CD4-positive, alpha-beta memory T cell (primary cell): ENCODE data around the gene CEP170B. TPM values are rescaled to one million over a fixed set of nuclear protein-coding genes. Genes with fewer than 3 reads are reported as not detected.

Experiments used
- CTCF ChIA-PET: fragments of 350-600 bp; sonication (Branson Sonifier 250); formaldehyde crosslinking; loops from one replicate; lab custom pipeline; 2021; ENCODE audit warnings: inconsistent platforms; ENCODE audit not compliant: partially characterized antibody; lab: Charles Lee
- POLR2A ChIA-PET: fragments of 350-600 bp; sonication (Branson Sonifier 250); formaldehyde crosslinking; loops from one replicate; lab custom pipeline; 2021; ENCODE audit not compliant: partially characterized antibody; lab: Charles Lee
- DNase-seq, 5 donors: peaks; one replicate each; pipeline versions ENCODE4 v3.0.0 to v3.0.0-alpha.2; 2020 to 2022; ENCODE audit warnings: mixed read lengths in 1 of 5
- H3K27ac ChIP-seq: one replicate; pipeline ENCODE4 v1.7.0; 2013; ENCODE audit warnings: low read depth, low read length
- H3K27me3 ChIP-seq: 2 replicates; pipeline ENCODE4 v1.7.0; 2013; ENCODE audit warnings: mild to moderate bottlenecking, low read length, moderate library complexity; ENCODE audit not compliant: insufficient read depth
- H3K36me3 ChIP-seq: 2 replicates; pipeline ENCODE4 v1.7.0; 2013; ENCODE audit warnings: mild to moderate bottlenecking, low read length, moderate library complexity; ENCODE audit not compliant: insufficient read depth
- H3K4me1 ChIP-seq: 2 replicates; pipeline ENCODE4 v1.7.0; 2013; ENCODE audit warnings: mild to moderate bottlenecking, low read length, moderate library complexity; ENCODE audit not compliant: insufficient read depth
- H3K4me3 ChIP-seq, 2 donors: one replicate each; pipeline ENCODE4 v1.7.0; 2013; ENCODE audit warnings: low read length in 2 of 2, mild to moderate bottlenecking in 1 of 2
- H3K9me3 ChIP-seq, 2 donors: one replicate each; pipeline ENCODE4 v1.7.0; 2013; ENCODE audit warnings: low read length in 2 of 2, control low read depth in 1 of 2; ENCODE audit not compliant: control insufficient read depth in 1 of 2
- H3K27ac Mint-ChIP-seq, 7 donors: one replicate each; pipeline ENCODE4 v1.8.0; 2020 to 2021; ENCODE audit warnings: mixed read lengths in 7 of 7, mild to moderate bottlenecking in 6 of 7, inconsistent platforms in 3 of 7, moderate library complexity in 3 of 7
- H3K27me3 Mint-ChIP-seq, 2 donors: one replicate each; pipeline ENCODE4 v1.8.0; 2020 to 2021; ENCODE audit warnings: mixed read lengths in 2 of 2
- H3K36me3 Mint-ChIP-seq, 2 donors: one replicate each; pipeline ENCODE4 v1.8.0; 2020 to 2021; ENCODE audit warnings: mixed read lengths in 2 of 2, inconsistent platforms in 1 of 2, mild to moderate bottlenecking in 1 of 2
- H3K4me1 Mint-ChIP-seq, 4 donors: one replicate each; pipeline ENCODE4 v1.8.0; 2020 to 2021; ENCODE audit warnings: mixed read lengths in 4 of 4, mild to moderate bottlenecking in 1 of 4
- H3K4me3 Mint-ChIP-seq, 8 donors: one replicate each; pipeline ENCODE4 v1.8.0; 2020 to 2021; ENCODE audit warnings: mixed read lengths in 8 of 8, mild to moderate bottlenecking in 7 of 8, moderate library complexity in 6 of 8, inconsistent platforms in 3 of 8
- H3K9me3 Mint-ChIP-seq, 8 donors: one replicate each; pipeline ENCODE4 v1.8.0; 2020 to 2021; ENCODE audit warnings: mixed read lengths in 8 of 8, mild to moderate bottlenecking in 5 of 8, inconsistent platforms in 3 of 8, moderate library complexity in 1 of 8
- intact Hi-C: fragments of 100-400 bp; cut with micrococcal nuclease; formaldehyde crosslinking; loops from one replicate; pipeline ENCODE4 v1.15.1; 2023
- polyA plus RNA-seq, 2 donors: library from polyadenylated mRNA; unstranded; fragments of 300-500 nt; fragmentation: Illumina TruSeq; gene quantifications; one replicate each; pipeline ENCODE4 v1.2.3, GENCODE V29; 2021
- total RNA-seq, 2 experiments: library from RNA; stranded (reverse); gene quantifications; one replicate each; pipeline ENCODE4 v1.2.3, GENCODE V29; 2021

The CEP170B gene
- total and polyA plus RNA-seq, 4 experiments from 2014 or later: 0.16 to 3.8 (median 3.0) TPM; not detected in 1

DNA sequence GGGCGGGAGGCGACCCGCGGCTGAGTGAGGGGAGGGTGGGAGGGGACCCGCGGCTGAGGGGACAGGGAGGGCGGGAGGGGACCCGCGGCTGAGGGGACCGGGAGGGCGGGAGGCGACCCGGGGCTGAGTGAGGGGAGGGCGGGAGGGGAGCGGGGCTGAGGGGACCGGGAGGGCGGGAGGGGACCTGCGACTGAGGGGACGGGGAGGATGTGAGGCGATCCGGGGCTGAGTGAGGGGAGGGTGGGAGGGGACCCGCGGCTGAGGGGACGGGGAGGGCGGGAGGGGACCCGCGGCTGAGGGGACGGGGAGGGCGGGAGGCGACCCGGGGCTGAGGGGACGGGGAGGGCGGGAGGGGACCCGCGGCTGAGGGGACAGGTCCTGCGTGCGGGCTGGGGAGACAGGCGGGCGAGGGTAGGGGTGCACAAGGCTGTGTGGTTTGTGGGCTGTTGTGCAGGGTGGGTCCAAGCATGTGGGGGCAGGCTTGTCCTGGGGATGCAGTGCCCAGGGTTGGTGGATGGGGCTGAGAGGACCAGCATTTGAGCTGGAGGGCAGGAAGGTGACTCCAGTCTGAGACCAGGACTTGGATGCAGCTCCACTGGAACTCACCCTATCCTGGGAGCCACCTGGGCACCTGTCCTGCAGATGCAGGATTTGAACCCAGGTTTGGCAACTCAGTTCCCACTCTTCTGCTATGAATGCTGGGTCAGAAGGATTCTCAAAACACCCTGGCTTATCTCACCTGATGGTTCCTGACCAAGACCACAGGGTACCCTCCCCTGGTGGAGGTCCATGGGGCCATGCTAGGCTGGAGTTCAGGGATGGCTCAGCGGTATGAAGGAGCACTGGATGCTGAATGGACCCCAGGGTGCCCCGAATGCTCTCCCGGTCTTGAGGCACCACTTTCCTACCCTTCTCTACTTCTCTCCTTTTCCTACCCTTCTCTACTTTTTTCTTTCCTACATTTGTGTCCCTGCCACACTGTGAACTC is 69.0 kb downstream of the CEP170B start:
- Mint-ChIP-seq H3K36me3 (no peaks in the 10 kb centered on the region), H3K27me3 (peaks cover 6 to 11% of the 10 kb centered on the region in 2 donors), H3K9me3 (no peaks in the 10 kb centered on the region), H3K4me1 (peaks cover 2 to 9% (median 3%) of the 10 kb centered on the region in 4 donors), H3K27ac (peak overlapping the region in 2 of 7 donors; percentile 9 to 64), H3K4me3 (peak overlapping the region; percentile 16 to 90 (median 73))
- no peaks in the 10 kb centered on the region for H3K36me3 ChIP-seq
- H3K9me3 ChIP-seq: no peaks in the 10 kb centered on the region
- DNase-seq: no peak
- intact Hi-C loops: loop anchor here (1.0 to 2.0 kb wide), 2 partner anchors 43 to 111 kb away; no protein-coding TSS in a partner anchor
- ChIA-PET POLR2A (interaction anchor here (1.2 kb wide), 1 partner anchor 153 kb away, joined by 3 read pairs; no protein-coding TSS in a partner anchor), CTCF (interaction anchor here (1.0 to 2.6 kb wide), 4 partner anchors 18 to 114 kb away, joined by 3 to 13 read pairs (median 3); no protein-coding TSS in a partner anchor)
- H3K4me1 ChIP-seq: no peaks in the 10 kb centered on the region
- H3K4me3 ChIP-seq: no peak overlapping the region
- no peaks in the 10 kb centered on the region for H3K27me3 ChIP-seq
- no peak overlapping the region for H3K27ac ChIP-seq

DNA sequence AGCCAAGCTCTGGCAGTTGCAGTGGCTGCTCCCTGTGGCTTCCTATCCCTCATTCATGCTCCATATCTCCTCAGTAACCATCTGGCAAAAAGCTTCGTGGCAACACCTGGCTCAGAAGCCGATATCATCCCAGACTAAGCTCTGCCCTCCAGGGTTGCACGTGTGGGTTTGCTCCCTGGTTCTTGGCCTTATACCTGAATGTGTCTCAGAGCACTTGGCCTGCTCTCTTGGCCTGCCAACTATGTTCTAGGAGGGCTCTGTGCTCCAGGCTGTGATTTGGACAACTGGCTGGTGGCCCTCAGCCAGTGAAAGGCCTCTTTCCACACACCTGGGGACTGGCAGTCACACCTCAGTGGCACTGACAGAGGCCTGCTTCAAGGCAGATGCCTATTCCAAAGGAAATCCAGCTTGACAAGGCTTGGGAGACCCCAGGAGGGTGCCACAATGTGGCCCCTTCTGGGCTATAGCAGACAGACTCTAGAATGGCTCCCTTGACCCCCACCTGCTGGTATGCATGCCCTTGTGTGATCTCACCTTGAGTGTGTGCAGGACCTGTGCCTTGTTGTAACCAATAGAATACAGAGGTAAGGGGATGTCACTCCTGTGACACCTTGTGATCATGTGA is 70.1 kb downstream of the CEP170B start:
- H3K27me3 ChIP-seq: no peaks in the 10 kb centered on the region
- POLR2A ChIA-PET: no interaction called here
- Mint-ChIP-seq H3K27ac (peak overlapping the region in 1 of 7 donors; percentile 53), H3K9me3 (no peaks in the 10 kb centered on the region), H3K4me1 (peaks cover 2 to 9% (median 3%) of the 10 kb centered on the region in 4 donors), H3K4me3 (peak overlapping the region in 6 of 8 donors; percentile 11 to 90 (median 58)), H3K36me3 (no peaks in the 10 kb centered on the region), H3K27me3 (peaks cover 7 to 8% of the 10 kb centered on the region in 2 donors)
- no peak overlapping the region for H3K4me3 ChIP-seq
- no peaks in the 10 kb centered on the region for H3K9me3 ChIP-seq
- no peaks in the 10 kb centered on the region for H3K4me1 ChIP-seq
- no peak for DNase-seq
- intact Hi-C loops: no loop called here
- CTCF ChIA-PET: interaction anchor here (1.2 to 2.6 kb wide), 3 partner anchors 41 to 113 kb away, joined by 3 to 13 read pairs (median 3); no protein-coding TSS in a partner anchor
- H3K27ac ChIP-seq: no peak overlapping the region
- no peaks in the 10 kb centered on the region for H3K36me3 ChIP-seq

DNA sequence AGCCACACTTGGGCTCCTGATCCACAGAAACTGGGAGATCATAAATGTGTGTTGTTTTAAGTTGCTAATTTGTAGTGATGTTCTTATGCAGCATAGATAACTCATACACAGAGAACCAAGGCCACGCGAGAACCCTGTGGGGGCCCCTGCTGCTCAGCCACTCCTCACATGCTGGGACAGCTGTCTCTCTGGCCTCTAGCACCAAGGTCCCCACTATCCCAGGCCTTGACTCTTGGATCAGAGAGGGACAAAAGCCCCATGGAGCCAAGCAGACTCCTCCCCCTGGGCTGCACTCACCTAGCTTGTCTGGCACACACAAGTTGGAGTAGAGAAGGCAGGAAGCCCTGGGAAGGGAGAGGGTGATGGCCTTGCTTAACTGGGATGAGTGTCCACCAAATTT is 70.9 kb downstream of the CEP170B start:
- no peaks in the 10 kb centered on the region for H3K27me3 ChIP-seq
- no peak overlapping the region for H3K4me3 ChIP-seq
- peaks cover 2 to 9% (median 3%) of the 10 kb centered on the region in 4 donors for H3K4me1 Mint-ChIP-seq
- no peaks in the 10 kb centered on the region for H3K4me1 ChIP-seq
- CTCF ChIA-PET: interaction anchor here (1.4 kb wide), 1 partner anchor 112 kb away, joined by 3 read pairs; no protein-coding TSS in a partner anchor
- H3K36me3 ChIP-seq: no peaks in the 10 kb centered on the region
- no peak overlapping the region for H3K27ac ChIP-seq
- H3K27me3 Mint-ChIP-seq: peaks cover 10 to 11% of the 10 kb centered on the region in 2 donors
- peak overlapping the region in 1 of 7 donors; percentile 4 for H3K27ac Mint-ChIP-seq
- H3K9me3 Mint-ChIP-seq: no peaks in the 10 kb centered on the region
- no peaks in the 10 kb centered on the region for H3K9me3 ChIP-seq
- DNase-seq: no peak
- POLR2A ChIA-PET: no interaction called here
- no peak overlapping the region for H3K4me3 Mint-ChIP-seq
- no peaks in the 10 kb centered on the region for H3K36me3 Mint-ChIP-seq
- intact Hi-C loops: no loop called here

DNA sequence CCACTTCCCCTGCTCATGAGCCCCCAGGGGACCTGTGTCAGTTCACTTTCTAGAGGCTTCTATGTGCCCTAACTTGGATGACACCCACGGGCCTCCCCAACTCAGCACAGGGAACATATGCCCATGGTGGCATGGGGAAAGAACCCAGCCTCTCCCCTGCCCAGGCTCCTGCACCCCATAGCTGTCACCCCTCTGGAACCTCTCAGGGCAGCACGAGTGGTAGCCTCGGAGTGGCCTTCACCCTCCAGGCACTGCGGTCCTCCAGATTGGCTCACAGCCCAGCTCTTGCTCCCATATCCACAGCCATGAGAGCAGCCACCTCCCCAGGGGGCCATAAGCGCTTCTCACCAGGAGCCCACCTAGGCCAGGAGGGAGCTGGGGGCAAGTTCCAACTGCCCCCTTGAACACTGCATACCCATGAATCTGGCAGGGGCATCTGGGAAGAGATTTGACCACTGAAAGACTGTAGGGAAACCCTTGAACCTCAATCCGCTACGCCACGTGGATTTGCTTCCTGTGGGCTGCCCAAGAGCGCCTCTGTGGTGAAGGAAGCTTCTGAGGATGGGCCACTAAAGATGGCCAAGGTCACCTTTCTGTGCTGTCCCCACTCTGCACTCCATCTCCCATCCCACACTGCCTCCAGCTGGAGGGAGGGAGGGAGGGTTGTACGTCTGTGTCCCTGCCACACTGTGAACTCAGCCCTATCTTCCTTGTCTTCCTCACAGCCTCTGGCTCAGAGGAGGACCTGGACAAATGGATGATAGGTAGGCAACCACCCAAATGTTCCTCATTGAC is 71.5 kb downstream of the CEP170B start:
- H3K4me3 Mint-ChIP-seq: no peak overlapping the region
- Histone ChIP-seq H3K36me3 (no peaks in the 10 kb centered on the region), H3K27me3 (no peaks in the 10 kb centered on the region), H3K4me1 (no peaks in the 10 kb centered on the region), H3K4me3 (no peak overlapping the region), H3K9me3 (no peaks in the 10 kb centered on the region), H3K27ac (no peak overlapping the region)
- no peaks in the 10 kb centered on the region for H3K9me3 Mint-ChIP-seq
- ChIA-PET CTCF (no interaction called here), POLR2A (no interaction called here)
- H3K27me3 Mint-ChIP-seq: peaks cover 10 to 11% of the 10 kb centered on the region in 2 donors
- no peaks in the 10 kb centered on the region for H3K36me3 Mint-ChIP-seq
- H3K27ac Mint-ChIP-seq: no peak overlapping the region
- DNase-seq: no peak
- intact Hi-C loops: no loop called here
- H3K4me1 Mint-ChIP-seq: peaks cover 2 to 9% (median 3%) of the 10 kb centered on the region in 4 donors

DNA sequence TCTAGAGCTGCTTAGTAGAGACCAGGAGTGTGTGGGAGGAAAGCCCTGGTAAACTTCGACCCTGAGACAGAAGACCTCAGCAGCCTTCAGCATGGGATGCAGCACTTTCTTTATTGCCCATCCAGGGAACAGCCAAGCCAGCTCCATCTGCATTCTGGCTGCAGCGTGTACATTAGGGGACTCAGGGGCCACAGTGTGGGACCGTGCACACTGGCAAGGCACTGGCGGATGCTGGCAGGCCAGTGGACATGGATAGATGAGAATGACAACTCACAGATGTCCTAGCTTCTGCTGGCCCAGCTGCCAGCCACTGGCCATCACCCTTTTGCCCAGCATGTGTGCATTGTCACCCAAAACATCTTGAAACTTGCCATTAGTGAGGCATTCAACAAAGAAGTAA is 72.1 kb downstream of the CEP170B start:
- Histone ChIP-seq H3K27ac (no peak overlapping the region), H3K27me3 (no peaks in the 10 kb centered on the region), H3K9me3 (no peaks in the 10 kb centered on the region), H3K4me3 (no peak overlapping the region), H3K4me1 (no peaks in the 10 kb centered on the region), H3K36me3 (no peaks in the 10 kb centered on the region)
- ChIA-PET CTCF (no interaction called here), POLR2A (no interaction called here)
- Mint-ChIP-seq H3K27me3 (peaks cover 10 to 11% of the 10 kb centered on the region in 2 donors), H3K27ac (no peak overlapping the region), H3K4me3 (no peak overlapping the region), H3K4me1 (peaks cover 2 to 9% (median 3%) of the 10 kb centered on the region in 4 donors), H3K36me3 (no peaks in the 10 kb centered on the region), H3K9me3 (no peaks in the 10 kb centered on the region)
- intact Hi-C loops: no loop called here
- no peak for DNase-seq

DNA sequence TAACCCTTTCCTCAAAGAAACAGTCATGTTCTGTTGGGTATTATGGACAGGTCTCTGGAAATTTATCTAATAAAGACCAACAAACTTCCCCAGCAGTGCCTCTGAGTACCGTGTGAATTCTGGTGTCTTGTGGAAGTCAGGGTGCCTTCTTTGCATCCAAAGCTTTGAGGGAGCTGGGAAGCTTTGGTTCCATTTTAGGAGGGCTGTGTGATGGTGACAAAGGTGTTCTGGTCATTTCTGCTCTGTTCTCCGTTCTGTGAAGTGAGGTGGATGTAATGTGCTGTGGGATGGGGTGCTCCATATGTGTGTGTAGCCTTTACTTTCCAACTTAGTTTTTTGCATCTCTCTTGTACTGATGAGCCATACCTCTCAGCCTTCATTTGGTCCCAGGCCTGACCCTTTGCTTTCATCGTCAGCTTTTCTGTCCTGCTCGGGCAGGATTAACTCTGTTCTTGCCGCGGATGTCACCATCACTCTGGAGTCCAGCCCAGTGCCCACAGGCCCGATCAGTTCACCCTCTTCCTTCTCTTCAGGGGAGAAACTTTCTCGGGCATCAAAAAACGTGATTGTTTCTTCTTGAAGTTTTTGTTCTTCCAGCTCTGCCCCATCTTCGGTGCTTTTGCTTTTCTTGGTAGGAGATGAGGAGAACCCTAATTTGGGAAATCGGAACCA is 72.8 kb downstream of the CEP170B start:
- DNase-seq: no peak
- no peak overlapping the region for H3K4me3 Mint-ChIP-seq
- H3K27me3 Mint-ChIP-seq: peaks cover 10 to 11% of the 10 kb centered on the region in 2 donors
- peaks cover 2 to 9% (median 3%) of the 10 kb centered on the region in 4 donors for H3K4me1 Mint-ChIP-seq
- H3K4me3 ChIP-seq: no peak overlapping the region
- H3K27ac Mint-ChIP-seq: no peak overlapping the region
- no peaks in the 10 kb centered on the region for H3K36me3 Mint-ChIP-seq
- no peak overlapping the region for H3K27ac ChIP-seq
- H3K4me1 ChIP-seq: no peaks in the 10 kb centered on the region
- H3K36me3 ChIP-seq: no peaks in the 10 kb centered on the region
- H3K27me3 ChIP-seq: no peaks in the 10 kb centered on the region
- ChIA-PET CTCF (interaction anchor here (1.0 kb wide), 1 partner anchor 107 kb away, joined by 4 read pairs; no protein-coding TSS in a partner anchor), POLR2A (no interaction called here)
- no peaks in the 10 kb centered on the region for H3K9me3 Mint-ChIP-seq
- intact Hi-C loops: no loop called here
- no peaks in the 10 kb centered on the region for H3K9me3 ChIP-seq
